Muscle layer of duodenum (tissue), 2 donors: Measurements from ENCODE around the gene HIPK4.
"Not testable (repeated sequence)": the region's sequence is repeated elsewhere in the genome, so short reads cannot be mapped to it uniquely, and the experiment has no call there.

Experiments used
- H3K27ac ChIP-seq: one replicate; pipeline ENCODE4 v1.7.0; 2013; ENCODE audit warnings: mild to moderate bottlenecking, low read length
- H3K27me3 ChIP-seq: one replicate; pipeline ENCODE4 v1.7.0; 2013; ENCODE audit warnings: low read depth, mild to moderate bottlenecking, control low read depth, low read length
- H3K36me3 ChIP-seq, 2 donors: one replicate each; pipeline ENCODE4 v1.7.0; 2013; ENCODE audit warnings: low read length in 2 of 2, control low read depth in 1 of 2, mild to moderate bottlenecking in 1 of 2; ENCODE audit not compliant: insufficient read depth in 2 of 2, control insufficient read depth in 1 of 2
- H3K4me1 ChIP-seq, 2 donors: one replicate each; pipeline ENCODE4 v1.7.0; 2013; ENCODE audit warnings: low read length in 2 of 2, mild to moderate bottlenecking in 2 of 2, control low read depth in 1 of 2, moderate library complexity in 1 of 2; ENCODE audit not compliant: insufficient read depth in 2 of 2, control insufficient read depth in 1 of 2
- H3K4me3 ChIP-seq, 2 donors: one replicate each; pipeline ENCODE4 v1.7.0; 2013; ENCODE audit warnings: low read length in 2 of 2, low read depth in 1 of 2, mild to moderate bottlenecking in 1 of 2
- H3K9me3 ChIP-seq, 2 donors: one replicate each; pipeline ENCODE4 v1.7.0; 2013; ENCODE audit warnings: low read length in 2 of 2, control low read depth in 1 of 2, mild to moderate bottlenecking in 1 of 2; ENCODE audit not compliant: control insufficient read depth in 1 of 2
- donor health status: healthy.

The HIPK4 gene

DNA sequence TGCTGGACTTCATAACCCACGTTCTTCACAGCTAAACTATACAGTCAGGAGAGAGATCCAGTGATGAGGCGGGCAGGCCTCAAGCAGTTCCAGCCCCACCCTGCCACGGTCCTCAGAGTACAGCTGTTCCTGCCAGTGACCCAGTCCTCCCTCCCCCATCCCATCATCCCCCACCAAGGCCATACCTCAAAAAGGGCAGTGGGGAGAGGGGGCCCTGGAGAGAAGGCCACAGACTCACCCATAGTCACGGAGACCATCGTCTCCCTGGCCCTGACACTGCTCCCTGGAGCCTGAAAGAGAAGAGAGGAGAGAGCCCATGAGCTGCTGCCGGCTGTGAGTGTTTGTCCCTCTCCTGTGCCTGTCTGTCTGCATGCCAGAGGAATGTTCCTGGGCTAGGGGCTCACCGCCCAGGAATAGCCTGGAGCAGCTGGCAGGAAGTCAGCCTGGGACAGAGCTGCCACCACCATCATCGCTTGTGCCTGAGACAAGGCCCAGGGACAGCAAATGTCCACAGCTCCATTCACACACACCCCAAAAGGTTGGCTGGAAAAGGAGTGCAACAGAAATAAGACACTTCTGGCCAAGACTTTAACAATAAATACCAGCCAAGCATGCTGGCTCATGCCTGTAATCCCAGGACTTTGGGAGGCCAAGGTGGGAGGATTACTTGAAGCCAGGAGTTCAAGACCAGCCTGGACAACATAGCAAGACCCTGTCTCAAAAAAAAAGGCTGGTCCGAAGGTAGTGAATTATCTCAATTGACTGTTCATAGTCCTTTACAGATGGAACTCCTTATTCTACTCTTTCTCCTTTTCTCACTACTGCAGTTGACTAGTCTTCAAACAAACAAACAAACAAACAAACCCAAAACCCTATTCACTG lies 48.1 kb downstream of the HIPK4 start:
- Histone ChIP-seq H3K4me3 (no peak overlapping the region), H3K27ac (no peak overlapping the region)

DNA sequence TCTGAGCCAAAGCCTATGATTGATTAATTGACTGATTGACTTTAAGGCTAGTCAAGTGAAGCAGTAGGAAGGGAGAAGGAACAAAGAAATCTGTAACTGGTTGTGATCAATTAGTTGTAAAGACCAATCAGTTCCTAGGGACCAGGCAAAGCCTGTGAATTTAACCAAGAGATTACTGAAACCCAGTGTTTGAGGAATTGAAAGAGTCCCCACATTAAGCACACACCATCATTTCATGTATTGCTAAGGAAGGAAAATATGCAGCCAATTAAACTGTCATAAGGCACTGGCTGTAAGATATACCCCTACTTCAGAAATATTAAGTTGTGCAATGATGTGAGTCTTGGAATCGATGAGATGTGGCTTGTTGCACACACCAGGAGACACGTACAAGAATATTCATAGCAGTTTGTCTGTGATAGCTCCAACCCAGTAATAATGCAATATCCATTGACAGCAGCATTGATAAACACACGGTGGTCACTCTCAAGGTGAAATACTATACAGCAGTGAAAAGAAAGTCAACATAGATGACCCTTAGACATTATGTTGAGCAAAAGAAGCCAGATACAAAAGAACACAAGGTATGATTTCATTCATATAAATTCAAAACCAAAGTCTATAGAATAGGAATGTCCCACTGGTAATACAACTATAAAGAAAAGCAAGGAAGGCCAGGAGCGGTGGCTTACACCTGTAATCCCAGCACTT lies 50.8 kb downstream of the HIPK4 start:
- Histone ChIP-seq H3K4me3 (no peak overlapping the region), H3K9me3 (no peaks in the 10 kb centered on the region), H3K27ac (no peak overlapping the region), H3K4me1 (no peaks in the 10 kb centered on the region), H3K27me3 (no peaks in the 10 kb centered on the region), H3K36me3 (peaks cover 8 to 17% of the 10 kb centered on the region in 2 donors)

More for the DNA sequence above, 48.1 kb downstream of the HIPK4 start:
- Histone ChIP-seq H3K27me3 (no peaks in the 10 kb centered on the region), H3K36me3 (peaks cover 0 to 5% of the 10 kb centered on the region in 2 donors), H3K4me1 (peaks cover 0 to 1% of the 10 kb centered on the region in 2 donors), H3K9me3 (no peaks in the 10 kb centered on the region)

- no peaks in the 10 kb centered on the region for H3K27me3 ChIP-seq
- H3K9me3 ChIP-seq: no peaks in the 10 kb centered on the region
- H3K36me3 ChIP-seq: peaks cover 17 to 27% of the 10 kb centered on the region in 2 donors
- H3K27ac ChIP-seq: no peak overlapping the region
- no peaks in the 10 kb centered on the region for H3K4me1 ChIP-seq
- no peak overlapping the region for H3K4me3 ChIP-seq
Observed at GRCh38 chr19:40337594-40337993, 52.4 kb downstream of the HIPK4 start.

GRCh38 chr19:40337107-40337506 lies 52.9 kb downstream of the HIPK4 start:
- Histone ChIP-seq H3K9me3 (no peaks in the 10 kb centered on the region), H3K4me1 (no peaks in the 10 kb centered on the region), H3K27ac (no peak overlapping the region), H3K4me3 (no peak overlapping the region), H3K36me3 (peaks cover 17 to 29% of the 10 kb centered on the region in 2 donors), H3K27me3 (no peaks in the 10 kb centered on the region)

DNA sequence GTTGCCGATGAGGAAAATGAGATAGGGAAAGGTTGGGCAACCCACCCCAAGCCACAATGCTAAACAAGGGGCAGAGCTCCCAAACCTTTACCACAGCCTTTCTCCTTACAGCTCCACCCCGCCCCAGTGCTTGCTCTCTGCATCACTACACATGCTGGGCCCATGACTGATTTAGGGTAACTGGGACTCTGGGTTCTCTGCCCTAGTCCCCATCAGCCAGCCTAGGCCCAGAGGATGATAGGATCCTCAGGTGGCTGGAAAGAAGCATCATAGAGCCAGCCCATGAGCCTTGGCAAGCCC lies 53.4 kb downstream of the HIPK4 start:
- H3K4me1 ChIP-seq: no peaks in the 10 kb centered on the region
- no peaks in the 10 kb centered on the region for H3K9me3 ChIP-seq
- H3K4me3 ChIP-seq: no peak overlapping the region
- no peaks in the 10 kb centered on the region for H3K27me3 ChIP-seq
- H3K27ac ChIP-seq: no peak overlapping the region
- peaks cover 17 to 35% of the 10 kb centered on the region in 2 donors for H3K36me3 ChIP-seq

DNA sequence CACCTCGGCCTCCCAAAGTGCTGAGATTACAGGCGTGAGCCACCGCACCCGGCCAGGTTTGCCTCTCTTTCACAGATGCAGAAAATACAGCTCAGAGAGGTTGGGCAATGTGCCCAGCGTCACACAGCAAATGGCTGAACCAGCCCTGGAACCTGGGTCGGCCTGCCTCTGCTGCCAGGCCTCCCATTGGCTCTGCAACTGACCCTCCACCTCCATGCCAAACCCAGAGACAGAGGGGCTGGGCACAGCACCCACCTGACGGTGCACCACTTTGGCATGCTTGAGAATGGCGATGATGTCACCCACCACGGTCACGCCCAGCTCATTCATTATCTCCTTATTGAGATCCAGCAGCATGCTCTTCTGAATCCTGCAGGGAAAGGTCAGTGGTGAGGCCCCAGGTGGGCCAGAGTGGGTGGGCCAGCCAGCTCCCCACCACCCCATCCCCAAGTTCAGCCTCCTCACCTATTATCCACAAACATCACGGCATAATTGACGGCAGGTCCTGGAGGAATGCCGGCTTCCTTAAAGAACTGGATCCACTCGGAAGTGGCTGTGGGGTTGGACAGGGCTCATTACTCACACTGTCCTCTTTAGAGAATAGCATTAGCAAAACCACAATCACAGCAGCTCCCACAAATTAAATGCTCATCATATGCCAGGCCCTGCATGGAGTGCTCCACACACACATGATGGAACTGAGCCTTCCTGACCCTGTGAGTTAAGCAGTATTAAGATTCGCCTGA lies 54.0 kb downstream of the HIPK4 start:
- Histone ChIP-seq H3K9me3 (no peaks in the 10 kb centered on the region), H3K4me1 (no peaks in the 10 kb centered on the region), H3K27ac (no peak overlapping the region), H3K4me3 (no peak overlapping the region), H3K36me3 (peaks cover 17 to 40% of the 10 kb centered on the region in 2 donors), H3K27me3 (no peaks in the 10 kb centered on the region)

GRCh38 chr19:40335101-40335500 lies 54.9 kb downstream of the HIPK4 start:
- no peaks in the 10 kb centered on the region for H3K9me3 ChIP-seq
- no peaks in the 10 kb centered on the region for H3K27me3 ChIP-seq
- H3K36me3 ChIP-seq: peaks cover 17 to 46% of the 10 kb centered on the region in 2 donors
- H3K27ac ChIP-seq: no peak overlapping the region
- H3K4me1 ChIP-seq: no peaks in the 10 kb centered on the region
- no peak overlapping the region for H3K4me3 ChIP-seq

GRCh38 chr19:40333083-40333482 lies 56.9 kb downstream of the HIPK4 start:
- not testable (repeated sequence) for H3K4me3 ChIP-seq, H3K9me3 ChIP-seq, H3K27ac ChIP-seq, H3K4me1 ChIP-seq, H3K27me3 ChIP-seq
- peaks cover 31 to 56% of the 10 kb centered on the region in 2 donors for H3K36me3 ChIP-seq

DNA sequence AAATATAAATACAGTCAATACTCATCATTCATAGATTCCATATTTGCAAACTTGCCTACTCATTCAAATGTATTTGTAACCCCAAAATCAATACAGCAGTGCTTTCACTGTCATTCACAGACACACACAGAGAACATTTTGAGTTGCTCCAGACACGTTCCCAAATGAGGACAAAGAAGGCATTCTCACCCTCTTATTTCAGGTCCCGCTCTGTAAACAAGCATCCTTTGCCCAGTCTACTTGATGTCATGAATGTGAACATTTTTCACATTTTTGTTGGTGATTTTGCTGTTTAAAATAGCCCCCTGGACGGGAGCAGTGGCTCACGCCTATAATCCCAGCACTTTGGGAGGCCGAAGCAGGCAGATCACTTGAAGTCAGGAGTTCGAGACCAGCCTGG lies 57.3 kb downstream of the HIPK4 start:
- H3K9me3 ChIP-seq: no peaks in the 10 kb centered on the region
- no peaks in the 10 kb centered on the region for H3K4me1 ChIP-seq
- H3K4me3 ChIP-seq: no peak overlapping the region
- H3K27me3 ChIP-seq: no peaks in the 10 kb centered on the region
- H3K36me3 ChIP-seq: peaks cover 36 to 60% of the 10 kb centered on the region in 2 donors
- no peak overlapping the region for H3K27ac ChIP-seq

DNA sequence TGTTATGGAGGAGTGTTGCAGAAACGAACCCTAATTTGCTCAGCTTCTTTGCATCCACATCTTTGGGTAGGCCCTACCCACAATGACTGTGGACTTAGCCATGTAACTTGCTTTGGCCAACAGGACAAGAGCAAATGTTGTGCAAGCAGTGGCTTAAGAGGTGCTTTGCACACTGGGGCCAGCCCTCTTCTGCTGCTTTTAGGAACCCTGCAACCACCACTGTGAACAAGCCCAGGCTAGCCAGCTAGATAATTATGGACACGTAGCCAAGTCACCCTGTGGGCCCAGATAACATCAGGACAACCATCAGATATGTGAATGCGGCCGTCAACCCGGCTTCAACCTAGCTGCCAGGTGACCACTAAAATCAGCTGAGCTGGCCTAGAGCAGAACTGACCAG lies 58.9 kb downstream of the HIPK4 start:
- H3K36me3 ChIP-seq: peaks cover 39 to 72% of the 10 kb centered on the region in 2 donors
- H3K4me1 ChIP-seq: no peaks in the 10 kb centered on the region
- H3K27me3 ChIP-seq: no peaks in the 10 kb centered on the region
- H3K9me3 ChIP-seq: no peaks in the 10 kb centered on the region
- no peak overlapping the region for H3K4me3 ChIP-seq
- no peak overlapping the region for H3K27ac ChIP-seq
